HepG2 (cell line): ENCODE data around the gene RGS19. TPM values are rescaled to one million over a fixed set of nuclear protein-coding genes. Genes with fewer than 3 reads are reported as not detected.
A peak's percentile ranks its signal among the peaks of the same experiment; 100 is the strongest.

Experiments used
- AHDC1 ChIP-seq: sonication (generic); formaldehyde crosslinking; IDR thresholded peaks from 2 replicates; pipeline ENCODE4 v1.5.1; 2020; ENCODE audit warnings: mild to moderate bottlenecking, missing genetic modification reagents, borderline replicate concordance
- CC2D1A ChIP-seq: sonication (generic); formaldehyde crosslinking; IDR thresholded peaks from 2 replicates; pipeline ENCODE4 v1.8.1; 2023; ENCODE audit warnings: mild to moderate bottlenecking, missing genetic modification reagents
- FOXP4 ChIP-seq: sonication (generic); formaldehyde crosslinking; IDR thresholded peaks from 2 replicates; pipeline ENCODE4 v1.4.0; 2020; ENCODE audit warnings: missing genetic modification reagents
- HNF1A ChIP-seq, 2 experiments: sonication (generic) in 1 of 2; formaldehyde crosslinking in 1 of 2; IDR thresholded peaks; 2 replicates each; pipeline versions ENCODE4 v1.4.0 to v1.6.1; 2016 to 2020; ENCODE audit warnings: borderline replicate concordance in 1 of 2, low read depth in 1 of 2, mild to moderate bottlenecking in 1 of 2, missing genetic modification reagents in 1 of 2
- KAT7 ChIP-seq: IDR thresholded peaks from 2 replicates; pipeline ENCODE4 v1.6.1; 2018; ENCODE audit warnings: borderline replicate concordance, missing compliant biosample characterization
- MAF1 ChIP-seq: sonication (generic); formaldehyde crosslinking; IDR thresholded peaks from 2 replicates; pipeline ENCODE4 v1.5.0; 2020; ENCODE audit warnings: missing genetic modification reagents, borderline replicate concordance
- MBD4 ChIP-seq: IDR thresholded peaks from 2 replicates; pipeline ENCODE4 v1.6.1; 2012; ENCODE audit warnings: low read length, inconsistent platforms, borderline replicate concordance
- NFIC ChIP-seq: IDR thresholded peaks from 2 replicates; pipeline ENCODE4 v1.6.1; 2012; ENCODE audit warnings: mild to moderate bottlenecking, low read length, inconsistent platforms
- NPAS2 ChIP-seq: sonication (generic); formaldehyde crosslinking; IDR thresholded peaks from 2 replicates; pipeline ENCODE4 v1.8.0; 2022; ENCODE audit warnings: mild to moderate bottlenecking, missing genetic modification reagents, borderline replicate concordance
- NR2F1 ChIP-seq, 2 experiments: fragments of 450-650 bp in 1 of 2; formaldehyde crosslinking in 1 of 2; IDR thresholded peaks; 2 replicates each; pipeline versions ENCODE4 v1.5.0 to v1.6.1; 2016 to 2020; ENCODE audit warnings: mild to moderate bottlenecking in 1 of 2, missing compliant biosample characterization in 1 of 2, missing genetic modification reagents in 1 of 2, moderate library complexity in 1 of 2
- PRPF4 ChIP-seq: fragments of 200-400 bp; formaldehyde crosslinking; IDR thresholded peaks from 2 replicates; pipeline ENCODE4 v1.6.1; 2016; ENCODE audit warnings: low read length, low read depth; ENCODE audit not compliant: poor library complexity, severe bottlenecking
- U2AF1 ChIP-seq: fragments of 200-400 bp; formaldehyde crosslinking; optimal IDR thresholded peaks from 2 replicates; pipeline ENCODE3; 2017; ENCODE audit warnings: mild to moderate bottlenecking, low read depth, low read length
- ZC3H4 ChIP-seq: sonication (generic); formaldehyde crosslinking; IDR thresholded peaks from 2 replicates; pipeline ENCODE4 v1.4.0; 2020; ENCODE audit warnings: missing genetic modification reagents, borderline replicate concordance
- ZNF10 ChIP-seq: sonication (generic); formaldehyde crosslinking; IDR thresholded peaks from 2 replicates; pipeline ENCODE4 v1.4.0; 2020; ENCODE audit warnings: mild to moderate bottlenecking, low read depth, missing genetic modification reagents, borderline replicate concordance
- ZNF672 ChIP-seq: sonication (generic); formaldehyde crosslinking; IDR thresholded peaks from 2 replicates; pipeline ENCODE4 v1.8.1; 2022; ENCODE audit warnings: missing genetic modification reagents
- ZNF674 ChIP-seq: sonication (generic); formaldehyde crosslinking; IDR thresholded peaks from 2 replicates; pipeline ENCODE4 v1.5.0; 2020; ENCODE audit warnings: low read depth, mild to moderate bottlenecking, missing genetic modification reagents
- polyA plus RNA-seq, 8 experiments: library from polyadenylated mRNA; depleted of rRNA in 3 of 8; stranded (reverse) in 7 of 8; unstranded in 1 of 8; fragments of >200 nt; fragmentation: Illumina TruSeq in 4 of 8; extraction: Trizol in 4 of 8; gene quantifications; 2 replicates each; pipeline versions ENCODE4 v1.2.1 to v1.2.3, GENCODE V29; 2011 to 2016; ENCODE audit warnings: low read depth in 4 of 8, missing spikeins in 1 of 8, mixed read lengths in 1 of 8; ENCODE audit not compliant: insufficient read depth in 1 of 8
- total RNA-seq, 5 experiments: library from RNA; depleted of rRNA; stranded (reverse); fragments of >200 nt; fragmentation: Illumina TruSeq; extraction: Trizol; gene quantifications; 2 replicates each; pipeline ENCODE4 v1.2.3, GENCODE V29; 2016; ENCODE audit warnings: low read depth in 1 of 5

The RGS19 gene
- total and polyA plus RNA-seq, 2 of the 13 experiments (the other 11 are each of a cell fraction or from before 2014, with no cell fraction given), result 10.7 to 11.9 TPM

- TF ChIP-seq ZNF10 (CRISPR knock-in tag), result no peak
- no peak for TF ChIP-seq ZNF674
- TF ChIP-seq HNF1A (IDR thresholded peaks at IDR 0.05; ENCODE audit: low read depth), result no peak
- no peak for TF ChIP-seq HNF1A (CRISPR knock-in tag; IDR thresholded peaks at IDR 0.05; ENCODE audit: borderline replicate concordance)
- 0 out of 2 replicates have a peak, but pooled peaks have one; percentile 63 for TF ChIP-seq CC2D1A (CRISPR knock-in tag)
- TF ChIP-seq ZC3H4 (CRISPR knock-in tag), result 0 out of 2 replicates have a peak, but pooled peaks have one; percentile 69
- 0 out of 2 replicates have a peak, but pooled peaks have one; percentile 73 for TF ChIP-seq FOXP4
- TF ChIP-seq NFIC, result no peak
- no peak for TF ChIP-seq AHDC1
- TF ChIP-seq NPAS2 (CRISPR knock-in tag), result no peak
- no peak for TF ChIP-seq U2AF1
- no peak for TF ChIP-seq PRPF4
- no peak for TF ChIP-seq MBD4
- peak; percentile 57; the same call in 1 of the 2 replicates for TF ChIP-seq KAT7 (CRISPR knock-in tag)
- TF ChIP-seq MAF1 (CRISPR knock-in tag), result peak; percentile 56; the same call in 1 of the 2 replicates
- TF ChIP-seq NR2F1 (CRISPR knock-in tag; IDR thresholded peaks at IDR 0.05), result peak in 1 of 2 experiments; percentile 27; a peak in 2 of 4 replicates
- no peak for TF ChIP-seq ZNF672 (CRISPR knock-in tag)
These were observed 28.9 kb downstream of the RGS19 start (continued) for GRCh38 chr20:64050261-64051032.
